Right kidney (tissue), 1 donor: ENCODE results near the gene SH3PXD2B.
"Not testable (repeated sequence)": the region's sequence is repeated elsewhere in the genome, so short reads cannot be mapped to it uniquely, and the experiment has no call there.

Experiments
- DNase-seq: peaks from one replicate; pipeline ENCODE4 v3.0.0-alpha.2; 2016

The SH3PXD2B gene

DNA sequence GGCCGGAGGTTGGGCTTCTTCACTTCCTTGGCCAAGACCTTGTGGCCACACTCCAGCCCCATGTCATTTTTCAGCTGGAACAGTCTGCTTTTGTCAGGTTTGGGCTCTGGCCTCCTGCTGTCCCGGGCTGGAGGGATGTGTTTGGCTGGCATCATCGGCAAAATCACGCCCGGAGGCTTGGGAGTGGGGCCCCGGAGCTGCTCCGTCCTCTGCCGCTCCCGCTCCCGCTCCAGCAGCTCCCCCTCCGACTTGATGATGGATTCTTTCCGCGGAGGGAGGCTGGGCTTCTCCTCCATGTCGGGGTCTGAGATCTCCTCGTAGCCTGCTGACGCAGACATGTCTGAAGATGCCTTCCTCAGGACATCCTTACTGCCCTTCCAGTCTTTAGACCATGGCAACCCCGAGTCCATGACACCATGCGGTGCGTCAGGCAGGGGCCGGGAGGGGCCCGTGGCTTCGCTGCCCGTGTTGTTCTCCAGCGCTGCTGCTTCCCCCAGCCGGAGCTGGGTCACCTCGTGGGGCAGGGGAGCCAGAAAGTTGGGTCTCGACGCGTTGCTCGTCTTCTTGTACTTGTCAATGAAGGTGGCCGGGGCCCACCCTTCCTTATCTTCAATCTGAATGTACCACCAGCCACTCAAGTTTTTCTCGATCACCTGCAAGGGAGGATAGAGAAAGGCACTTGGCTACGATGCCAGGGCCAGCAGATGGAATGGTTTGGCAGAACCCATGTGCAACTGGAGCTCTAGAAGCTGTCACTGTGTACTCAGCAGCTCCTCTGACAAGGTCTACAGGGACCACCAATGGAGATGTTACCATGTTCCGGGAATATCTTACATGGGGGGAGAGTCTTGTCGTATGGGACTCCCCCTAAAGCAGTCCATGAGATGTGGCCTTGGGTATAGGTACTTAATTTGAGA, 114.8 kb downstream of the SH3PXD2B start:
- DNase-seq: no peak

DNA sequence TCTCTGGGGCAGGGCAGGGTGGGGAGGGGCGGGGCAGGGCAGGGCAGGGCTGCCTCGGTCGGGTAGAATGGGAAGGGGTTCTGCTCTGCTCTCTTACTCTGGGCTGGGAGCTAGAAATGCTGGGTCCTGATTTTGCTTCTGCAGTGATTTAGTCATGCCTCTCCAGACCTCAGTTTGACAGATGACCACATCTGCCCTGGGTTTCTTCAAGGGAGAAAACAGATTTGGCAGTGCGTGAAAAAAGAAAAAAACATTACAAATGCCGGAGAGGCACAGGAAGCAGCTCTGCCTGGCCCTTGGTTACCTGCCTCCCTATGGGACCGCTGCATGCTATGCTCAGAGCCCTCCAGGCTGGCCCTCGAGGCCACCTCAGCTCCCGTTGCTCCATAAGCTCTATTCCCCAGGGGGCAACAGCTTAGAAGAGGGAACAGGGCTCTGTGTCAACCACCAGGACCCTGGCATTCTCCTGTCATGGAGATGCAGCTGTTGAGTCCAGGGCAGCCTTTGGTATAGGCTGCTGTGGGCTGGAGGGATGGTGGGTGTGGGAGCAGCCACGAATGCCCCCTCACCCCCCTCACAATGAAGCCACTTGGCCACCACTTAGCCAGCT, 117.5 kb downstream of the SH3PXD2B start:
- no peak for DNase-seq

DNA sequence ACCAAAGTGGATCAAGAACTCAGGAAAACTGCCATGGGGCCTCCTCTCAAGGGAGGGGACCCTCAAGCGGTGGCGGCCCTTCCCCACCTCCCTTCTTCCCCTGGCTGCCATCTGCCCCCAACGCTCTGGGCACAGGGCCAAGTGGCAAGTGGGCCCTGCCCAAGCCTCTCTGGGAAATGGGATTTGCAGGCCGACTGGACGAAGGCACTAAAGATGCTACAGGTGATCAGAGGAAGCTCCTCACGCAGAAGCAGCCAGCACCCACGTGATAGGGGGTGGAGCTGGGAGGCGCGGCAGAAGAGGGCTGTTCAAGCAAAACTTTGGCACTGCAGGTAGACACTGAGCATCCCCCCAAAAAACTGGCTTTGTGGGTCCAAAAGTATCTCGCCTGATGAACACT, 118.1 kb downstream of the SH3PXD2B start:
- DNase-seq: no peak

DNA sequence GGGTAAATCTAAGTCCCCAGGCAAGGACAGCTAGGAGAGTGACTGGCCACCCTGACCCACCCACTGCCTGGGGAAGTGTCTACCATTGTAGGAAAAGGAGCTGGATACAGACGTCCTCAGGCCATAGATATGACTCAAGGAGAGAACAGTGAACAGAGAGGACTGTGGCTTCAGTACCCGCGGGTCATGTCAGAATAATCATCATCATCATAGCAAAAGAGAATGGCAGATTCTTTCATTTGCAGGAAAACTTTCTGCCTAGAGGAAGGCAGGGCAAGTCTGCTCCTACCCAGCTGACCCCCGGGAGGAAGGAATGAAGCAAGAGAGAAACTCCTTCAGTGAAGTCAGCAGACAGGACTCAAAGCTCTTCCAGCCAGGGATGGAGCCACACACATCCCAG, 118.6 kb downstream of the SH3PXD2B start:
- no peak for DNase-seq

DNA sequence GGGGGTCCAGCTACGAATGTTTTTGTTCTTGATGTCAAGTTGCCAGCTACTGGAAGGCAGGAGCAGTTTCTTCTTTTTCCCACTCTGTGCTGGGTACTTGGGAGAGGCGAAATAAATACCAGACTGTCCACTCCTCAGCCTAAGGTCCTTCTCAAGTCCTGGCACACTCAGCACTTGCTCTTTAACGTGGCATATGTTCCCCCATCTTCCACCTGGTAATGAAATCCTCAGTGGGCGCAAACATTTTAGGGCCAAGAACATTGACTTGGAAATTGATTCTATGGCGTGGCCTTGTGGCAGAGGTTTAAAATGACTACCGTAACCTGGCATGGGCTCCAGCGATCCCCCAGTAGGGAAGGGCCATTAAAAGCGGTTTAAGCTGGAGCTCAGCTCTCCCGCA, 119.7 kb downstream of the SH3PXD2B start:
- no peak for DNase-seq

DNA sequence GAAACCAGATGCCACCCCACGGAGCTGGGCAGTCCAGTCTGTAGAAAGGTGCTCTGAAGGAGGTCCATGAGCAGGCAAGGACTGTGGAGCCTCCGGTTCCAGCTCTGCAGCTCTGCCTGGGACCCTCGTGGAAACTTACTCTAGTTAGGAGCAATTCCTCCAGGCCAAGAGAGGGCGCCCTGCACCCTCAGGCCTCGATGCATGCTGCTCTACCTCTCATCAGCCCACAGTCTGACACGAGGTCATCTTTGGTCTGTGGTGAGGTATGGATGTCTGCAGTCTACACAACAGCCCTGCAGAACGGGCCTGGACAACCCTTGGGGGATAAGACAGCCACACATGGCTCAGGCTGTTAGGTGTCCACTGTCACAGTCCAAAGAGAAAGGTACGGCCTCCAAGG, 120.1 kb downstream of the SH3PXD2B start:
- no peak for DNase-seq

DNA sequence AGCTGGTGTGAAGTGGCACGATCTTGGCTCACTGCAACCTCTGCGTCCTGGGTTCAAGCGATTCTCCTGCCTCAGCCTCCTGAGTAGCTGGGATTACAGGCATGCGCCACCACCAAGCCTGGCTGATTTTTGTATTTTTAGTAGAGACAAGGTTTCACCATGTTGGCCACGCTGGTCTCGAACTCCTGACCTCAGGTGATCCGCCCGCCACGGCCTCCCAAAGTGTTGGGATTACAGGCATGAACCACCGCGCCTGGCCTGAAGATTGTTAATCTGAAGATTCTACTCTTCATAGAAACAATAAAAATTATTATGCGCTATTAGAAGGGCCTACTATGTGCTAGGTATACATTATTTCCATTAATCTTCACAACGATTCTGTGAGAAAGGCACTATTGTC, 127.4 kb downstream of the SH3PXD2B start:
- DNase-seq: not testable (repeated sequence)

DNA sequence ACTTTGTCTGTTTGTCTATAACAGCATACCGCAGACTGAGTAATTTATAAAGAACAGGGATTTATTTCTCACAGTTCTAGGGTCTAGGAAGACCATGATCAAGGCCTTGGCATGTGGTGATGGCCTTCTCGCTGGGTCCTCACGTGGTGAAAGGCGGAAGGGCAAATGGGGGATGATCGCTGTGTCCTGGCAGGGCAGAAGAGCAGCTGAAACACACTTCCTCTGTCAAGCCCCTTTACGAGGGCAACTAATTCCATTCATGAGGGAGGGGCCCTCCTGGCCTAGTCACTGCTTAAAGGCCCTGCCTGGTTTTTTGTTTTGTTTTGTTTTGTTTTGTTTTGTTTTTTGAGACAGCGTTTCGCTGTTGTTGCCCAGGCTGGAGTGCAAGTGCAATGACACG, 128.9 kb downstream of the SH3PXD2B start:
- no peak for DNase-seq

DNA sequence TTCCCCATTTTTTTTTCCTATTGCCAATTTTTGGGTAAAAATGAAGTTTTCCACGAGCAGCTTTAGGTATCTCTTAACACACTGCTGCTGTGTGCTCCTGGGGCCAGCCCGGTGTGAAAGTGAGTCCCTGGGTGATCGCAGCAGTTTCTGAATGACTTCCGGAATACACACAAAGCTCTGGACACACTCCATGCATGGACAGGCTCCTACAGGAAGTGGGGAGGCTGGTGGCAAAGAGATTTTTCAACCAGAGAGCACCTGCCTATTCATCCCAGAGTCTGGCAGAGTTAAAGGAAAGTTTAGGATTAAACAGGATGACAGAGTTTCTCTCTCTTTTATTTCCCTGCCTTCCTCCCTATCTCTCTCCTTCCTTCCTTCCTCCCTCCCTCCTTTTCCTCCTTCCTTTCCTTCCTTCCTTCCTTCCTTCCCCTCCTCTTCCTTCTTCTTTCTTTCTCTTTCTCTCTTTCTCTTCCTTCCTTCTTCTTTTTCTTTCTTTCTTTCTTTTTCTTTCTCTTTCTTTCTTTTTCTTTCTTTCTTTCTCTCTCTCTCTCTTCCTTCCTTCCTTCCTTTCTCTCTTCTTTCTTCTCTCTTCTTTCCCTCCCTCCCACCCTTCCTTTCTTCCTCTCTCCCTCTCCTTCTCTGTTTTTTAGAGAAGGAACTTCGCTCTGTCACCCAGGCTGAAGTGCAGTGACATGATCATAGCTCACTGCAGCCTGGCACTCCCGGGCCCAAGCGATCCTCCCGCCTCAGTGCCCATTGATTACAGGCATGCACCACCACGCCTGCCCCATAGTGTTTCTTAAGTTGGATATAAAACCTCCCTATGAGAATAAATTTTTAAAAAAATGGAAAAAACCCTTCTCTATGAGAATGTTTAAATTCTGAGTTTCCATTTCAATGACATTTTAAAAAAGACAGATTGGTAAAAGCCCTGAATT, 132.0 kb downstream of the SH3PXD2B start:
- DNase-seq: no peak

DNA sequence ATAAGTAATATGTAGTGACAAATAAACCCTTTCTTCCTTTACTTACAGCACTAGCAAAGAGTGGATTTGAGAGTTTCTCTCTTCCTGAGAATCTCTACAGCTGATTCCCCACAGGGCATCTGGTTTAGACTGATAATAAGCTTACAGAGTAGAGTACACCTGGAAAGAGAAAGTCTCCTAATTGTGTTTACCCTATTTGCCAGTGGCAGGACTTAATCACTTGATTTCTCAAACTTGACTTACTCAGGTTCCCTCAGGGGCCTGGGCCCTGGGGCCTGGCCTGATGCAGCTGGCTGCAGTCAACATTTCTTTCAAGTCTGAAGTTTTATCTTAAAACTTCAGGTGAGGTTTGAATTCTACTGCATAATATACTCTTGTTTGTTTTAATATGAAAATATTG, 132.7 kb downstream of the SH3PXD2B start:
- no peak for DNase-seq

DNA sequence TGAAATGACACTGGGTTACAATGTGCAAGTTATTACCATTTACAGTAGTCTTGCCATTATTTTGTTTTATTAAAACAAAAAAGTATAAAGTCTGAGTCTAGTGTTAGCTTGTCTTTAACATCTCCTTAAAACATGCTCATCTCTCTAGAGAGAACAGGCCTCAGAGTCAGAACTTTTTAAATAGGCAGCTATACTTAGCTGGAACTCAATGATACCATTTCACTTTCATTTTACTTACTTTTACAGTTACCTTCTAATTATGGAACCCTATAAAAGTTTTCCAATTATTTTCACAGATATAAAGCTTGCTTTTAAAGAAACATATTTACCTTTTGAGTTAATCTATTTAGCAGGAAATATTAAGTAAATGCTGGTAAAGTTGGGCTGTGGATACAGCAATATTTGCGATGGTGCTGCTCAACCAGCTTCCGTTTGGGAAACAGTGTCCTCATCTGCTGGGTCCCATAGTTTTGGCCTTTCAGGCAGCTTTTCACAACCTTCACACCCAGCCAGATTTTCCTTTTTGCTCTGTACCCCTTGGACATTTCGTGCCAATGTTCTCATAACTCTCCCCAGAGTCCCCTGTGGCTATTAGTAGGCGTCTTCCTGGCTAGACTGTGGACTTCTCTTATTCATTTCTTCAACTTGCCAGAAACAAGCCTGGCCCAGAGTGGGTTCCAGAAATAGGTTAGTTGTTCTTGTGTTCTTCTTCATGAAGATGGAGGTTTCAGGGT, 134.4 kb downstream of the SH3PXD2B start:
- DNase-seq: no peak

DNA sequence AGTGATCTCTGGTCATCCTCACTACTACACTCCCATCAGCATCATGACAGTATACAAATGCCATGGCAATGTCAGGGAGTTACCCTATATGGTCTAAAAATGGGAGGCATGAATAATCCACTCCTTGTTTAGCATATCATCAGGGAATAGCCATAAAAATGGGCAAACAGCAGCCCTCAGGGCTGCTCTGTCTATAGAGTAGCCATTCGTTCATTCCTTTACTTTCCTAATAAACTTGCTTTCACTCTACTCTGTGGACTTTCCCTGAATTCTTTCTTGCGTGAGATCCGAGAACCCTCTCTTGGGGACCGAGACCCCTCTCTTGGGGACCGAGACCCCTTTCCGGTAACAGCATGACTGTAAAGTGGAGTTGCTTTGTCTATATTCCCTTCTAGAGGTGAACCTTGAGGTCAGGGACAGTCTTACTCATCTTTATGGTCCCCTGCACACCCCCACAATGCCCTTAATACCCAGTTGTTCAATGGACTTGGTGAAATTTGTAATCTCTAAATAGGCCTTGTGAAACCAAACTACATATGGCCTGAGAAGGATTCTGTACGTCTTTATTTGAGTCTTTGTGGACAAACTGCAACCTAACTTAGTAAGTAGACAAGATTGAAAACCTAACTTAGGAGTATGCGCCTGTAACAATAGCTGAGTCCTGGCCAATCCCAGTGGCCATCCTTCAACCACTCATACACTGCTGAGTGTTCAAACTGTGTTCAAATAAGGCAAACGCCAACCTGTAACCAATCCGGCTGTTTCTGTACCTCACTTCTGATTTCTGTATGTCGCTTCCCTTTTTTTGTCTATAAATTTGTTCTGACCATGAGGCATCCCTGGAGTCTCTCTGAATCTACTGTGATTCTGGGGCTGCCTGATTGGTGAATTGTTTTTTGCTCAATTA, 138.5 kb downstream of the SH3PXD2B start:
- no peak for DNase-seq

DNA sequence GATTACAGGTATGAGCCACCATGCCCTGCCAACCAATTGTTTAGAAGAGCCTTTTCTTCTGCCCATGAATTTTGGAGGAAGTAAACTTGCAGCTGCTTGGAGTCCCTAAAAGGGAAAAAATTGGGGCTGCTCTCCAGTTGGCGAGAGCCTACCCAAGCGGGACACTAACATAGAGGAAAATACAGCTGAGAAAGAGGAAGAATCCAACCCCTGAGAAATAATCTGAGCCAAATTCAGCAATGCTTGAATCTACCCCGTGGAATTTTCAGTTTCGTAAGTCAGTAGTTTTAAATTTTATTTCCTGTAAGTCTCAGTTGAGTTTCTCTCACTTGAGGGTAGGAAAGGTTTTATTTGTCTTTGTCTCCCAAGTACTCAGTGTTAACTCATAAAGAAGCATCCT, 140.4 kb downstream of the SH3PXD2B start:
- DNase-seq: no peak

DNA sequence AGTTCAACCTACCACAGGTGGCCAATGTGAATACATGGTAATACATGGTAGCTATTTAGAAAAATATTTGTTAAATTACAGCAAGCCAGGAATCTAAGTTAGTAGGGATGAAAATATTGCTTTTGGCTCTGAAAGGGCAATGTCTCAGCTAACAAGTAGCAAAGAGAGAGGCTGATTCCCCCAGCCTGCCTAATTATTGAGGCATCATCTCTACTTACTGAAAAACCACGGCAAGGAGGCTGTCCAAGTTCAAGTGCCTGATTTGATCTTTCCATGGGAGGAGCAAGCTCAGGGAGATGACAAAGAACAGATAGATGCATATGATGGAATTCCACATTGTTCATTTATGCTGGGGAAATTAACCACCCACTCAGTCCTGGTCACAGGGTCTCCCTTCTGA, 142.0 kb downstream of the SH3PXD2B start:
- no peak for DNase-seq

DNA sequence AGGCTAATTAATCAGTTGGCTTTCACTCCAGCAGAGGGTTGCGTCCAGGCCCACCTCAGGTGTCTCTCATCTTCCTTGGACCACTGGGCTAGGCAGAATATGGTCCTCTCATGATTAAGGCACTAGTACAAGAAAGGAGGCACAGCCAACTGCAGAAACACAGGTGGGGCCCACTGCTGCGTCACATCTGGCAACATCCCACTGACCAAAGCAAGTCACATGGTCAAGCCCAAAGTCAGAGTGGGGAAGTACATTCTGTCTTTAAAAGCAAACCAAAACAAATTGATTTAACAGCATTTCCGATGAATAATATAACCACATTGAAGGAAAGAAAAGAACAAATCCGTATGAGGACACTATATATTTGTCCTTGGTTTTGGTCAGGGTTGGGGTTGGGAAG, 142.7 kb downstream of the SH3PXD2B start:
- DNase-seq: no peak

DNA sequence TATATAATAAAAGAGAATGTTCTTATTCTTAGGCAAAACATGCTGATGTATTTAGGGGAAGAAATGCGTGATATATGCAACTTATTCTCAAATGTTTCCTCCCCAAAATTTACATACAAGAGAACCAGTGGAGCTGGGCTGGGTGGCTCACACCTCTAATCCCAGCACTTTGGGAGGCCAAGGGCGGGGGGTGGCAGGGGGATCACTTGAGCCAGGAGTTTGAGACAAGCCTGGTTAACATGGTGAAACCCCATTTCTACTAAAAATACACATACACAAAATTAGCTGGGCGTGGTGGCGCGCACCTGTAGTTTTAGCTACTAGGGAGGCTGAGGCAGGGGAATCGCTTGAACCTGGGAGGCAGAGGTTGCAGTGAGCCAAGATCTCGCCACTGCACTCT, 143.3 kb downstream of the SH3PXD2B start:
- no peak for DNase-seq

DNA sequence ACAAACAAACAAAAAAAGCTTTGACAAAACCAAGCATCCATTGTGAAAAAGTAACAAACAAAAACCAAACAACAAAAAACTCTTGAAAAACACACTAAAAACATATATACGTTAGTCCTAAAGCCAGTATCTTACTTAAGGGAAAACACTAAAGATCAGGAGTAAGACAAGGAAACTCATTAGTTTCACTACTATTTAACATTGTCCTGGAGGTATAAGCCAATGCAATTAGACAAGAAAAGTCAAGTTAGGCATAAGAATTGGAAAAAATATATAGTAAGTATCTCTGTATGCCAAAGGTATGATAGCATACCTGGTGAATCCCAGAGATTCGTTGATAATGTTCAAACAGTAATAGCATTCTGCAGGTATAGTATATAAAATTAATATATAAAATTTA, 148.9 kb downstream of the SH3PXD2B start:
- DNase-seq: no peak

DNA sequence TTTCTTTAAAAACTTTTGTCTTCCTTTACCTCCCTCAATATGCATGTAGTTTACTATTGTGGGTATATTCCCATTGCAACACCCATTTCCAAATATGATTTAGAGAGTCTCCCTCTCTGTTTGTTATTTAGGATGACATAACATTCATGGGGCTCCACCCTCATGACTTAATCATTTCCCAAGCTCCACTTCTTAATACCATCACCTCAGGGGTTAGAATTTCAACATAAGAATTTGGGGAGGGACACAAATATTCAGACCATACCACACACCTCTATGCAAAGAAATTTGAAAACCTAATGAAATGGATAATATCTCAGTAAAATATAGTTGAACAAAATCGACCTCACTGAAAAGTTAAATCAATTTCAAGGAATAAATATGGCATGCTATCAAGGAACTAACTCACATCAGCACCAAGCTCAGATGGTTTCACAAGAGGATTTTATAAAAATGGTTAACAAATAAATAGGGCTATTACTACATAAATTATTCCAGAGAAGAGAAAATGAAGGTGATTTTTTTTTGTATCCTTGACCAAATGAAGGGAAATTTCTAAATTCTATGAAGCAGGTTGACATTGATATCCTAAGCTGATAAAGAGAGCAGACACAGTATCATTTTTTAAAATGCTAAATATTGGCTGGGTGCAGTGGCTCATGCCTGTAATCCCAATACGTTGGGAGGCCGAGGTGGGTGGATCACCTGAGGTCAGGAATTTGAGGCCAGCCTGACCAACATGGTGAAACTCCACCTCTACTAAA, 150.6 kb downstream of the SH3PXD2B start:
- no peak for DNase-seq

DNA sequence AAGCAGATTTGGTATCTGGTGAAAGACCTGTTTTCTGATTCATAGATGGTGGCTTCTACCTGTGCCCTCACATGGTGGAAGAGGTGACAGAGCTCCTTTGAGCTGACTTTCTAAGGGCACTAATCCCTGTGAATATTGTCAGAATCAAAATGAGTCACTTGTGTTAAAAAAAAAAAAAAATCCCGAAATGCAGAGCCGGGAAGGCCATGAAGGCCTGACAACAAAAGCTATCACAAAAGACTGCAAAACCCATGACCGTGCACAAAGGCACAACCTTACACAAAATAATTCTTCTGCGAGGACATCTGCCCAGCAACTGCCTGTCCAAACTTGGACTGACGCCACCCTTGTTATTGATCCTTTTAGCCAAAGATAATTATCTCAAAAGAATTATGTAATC, 151.2 kb downstream of the SH3PXD2B start:
- no peak for DNase-seq

DNA sequence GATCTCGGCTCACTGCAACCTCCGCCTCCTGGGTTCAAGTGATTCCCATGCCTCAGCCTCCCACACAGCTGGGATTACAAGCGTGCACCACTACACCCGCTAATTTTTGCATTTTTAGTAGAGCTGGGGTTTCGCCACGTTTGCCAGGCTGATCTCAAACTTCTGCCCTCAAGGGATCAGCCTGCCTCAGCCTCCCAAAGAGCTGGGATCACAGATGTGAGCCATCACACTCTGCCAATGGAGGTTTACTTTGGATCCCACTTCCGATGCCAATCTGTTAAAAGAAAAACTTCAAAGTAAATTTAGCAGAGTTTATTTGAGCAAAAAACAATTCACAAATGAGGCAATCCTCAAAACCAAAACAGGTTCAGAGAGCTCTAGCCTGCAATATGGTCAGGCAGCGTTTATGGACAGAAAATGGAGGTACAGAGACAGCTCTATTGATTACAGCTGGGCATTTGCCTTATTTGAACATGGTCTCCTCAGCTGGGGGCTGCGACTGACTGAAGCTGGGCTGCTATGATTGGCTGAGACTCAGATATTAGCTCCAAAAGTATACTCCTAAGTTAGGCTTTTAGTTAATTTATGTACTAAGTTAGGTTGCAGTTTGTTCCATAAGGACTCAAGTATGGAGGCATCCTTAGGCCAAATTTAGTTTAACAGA, 152.1 kb downstream of the SH3PXD2B start:
- DNase-seq: no peak
